SU-DHL-6 (cell line): ENCODE data around the gene DLG2.

Experiments
- H2AFZ ChIP-seq: fragments of 200-600 bp; sonication (generic); 2 replicates; pipeline ENCODE4 v1.6.1; 2014; ENCODE audit warnings: low read depth, mild to moderate bottlenecking, moderate library complexity, mixed read lengths, antibody characterized with exemption, low read length; ENCODE audit not compliant: severe bottlenecking
- H3F3A ChIP-seq: fragments of 200-600 bp; shearing (Covaris generic); 2 replicates; pipeline ENCODE4 v1.6.0; 2016; ENCODE audit warnings: antibody characterized with exemption, mild to moderate bottlenecking; ENCODE audit not compliant: insufficient read depth
- H3K27ac ChIP-seq: fragments of 200-600 bp; sonication (generic); 2 replicates; pipeline ENCODE4 v1.5.1; 2016; ENCODE audit warnings: low read depth, mild to moderate bottlenecking, low read length, moderate library complexity, mixed read lengths
- H3K27me3 ChIP-seq: fragments of 200-600 bp; sonication (generic), shearing (Covaris generic); 2 replicates; pipeline ENCODE4 v1.6.0; 2014; ENCODE audit warnings: mild to moderate bottlenecking, low read length
- H3K36me3 ChIP-seq: fragments of 200-600 bp; sonication (generic); 2 replicates; pipeline ENCODE4 v1.6.1; 2014; ENCODE audit warnings: mild to moderate bottlenecking, low read length, mixed read lengths
- H3K4me2 ChIP-seq: fragments of 300-600, 200-600 bp; shearing (Covaris generic), sonication (generic); 2 replicates; pipeline ENCODE4 v1.6.0; 2014; ENCODE audit warnings: low read length, low read depth, mild to moderate bottlenecking; ENCODE audit not compliant: poor library complexity, severe bottlenecking
- H3K4me3 ChIP-seq: fragments of 200-600 bp; sonication (generic); 2 replicates; pipeline ENCODE4 v1.5.1; 2014; ENCODE audit warnings: antibody characterized with exemption, low read length, mild to moderate bottlenecking, mixed read lengths; ENCODE audit not compliant: insufficient read depth, poor library complexity, severe bottlenecking
- H3K79me2 ChIP-seq: fragments of 200-600 bp; sonication (generic); 2 replicates; pipeline ENCODE4 v1.6.1; 2014; ENCODE audit warnings: mild to moderate bottlenecking, low read length, moderate library complexity; ENCODE audit not compliant: insufficient read depth
- H3K9ac ChIP-seq: fragments of 200-600 bp; sonication (generic); 2 replicates; pipeline ENCODE4 v1.7.0; 2014; ENCODE audit warnings: mild to moderate bottlenecking, low read length
- H3K9me2 ChIP-seq: fragments of 200-600 bp; sonication (generic); replicated peaks from 2 replicates; pipeline ENCODE4 v1.6.1; 2014; ENCODE audit warnings: low read length; ENCODE audit not compliant: insufficient read depth
- H3K9me3 ChIP-seq: fragments of 200-600 bp; sonication (generic); 2 replicates; pipeline ENCODE4 v1.6.1; 2014; ENCODE audit warnings: low read length, mixed read lengths; ENCODE audit not compliant: insufficient read depth
- H4K20me1 ChIP-seq: fragments of 200-600 bp; sonication (generic); 2 replicates; pipeline ENCODE4 v1.6.1; 2014; ENCODE audit warnings: low read depth, mild to moderate bottlenecking, antibody characterized with exemption, low read length, moderate library complexity, mixed read lengths
- EZH2phosphoT487 ChIP-seq: fragments of 200-600 bp; sonication (generic), shearing (Covaris generic); conservative IDR thresholded peaks from 2 replicates; pipeline ENCODE4 v1.6.1; 2018; ENCODE audit warnings: mild to moderate bottlenecking, antibody characterized with exemption, low read length, moderate library complexity, mixed read lengths
- TF ChIP-seq, protein P1 (sequence below): fragments of 200-600 bp; sonication (generic); IDR thresholded peaks from one replicate; pipeline ENCODE4 v1.5.1; 2017; ENCODE audit warnings: antibody characterized with exemption, mild to moderate bottlenecking, low read length, moderate library complexity; ENCODE audit not compliant: insufficient read depth, poor library complexity, severe bottlenecking

Gene DLG2

DNA sequence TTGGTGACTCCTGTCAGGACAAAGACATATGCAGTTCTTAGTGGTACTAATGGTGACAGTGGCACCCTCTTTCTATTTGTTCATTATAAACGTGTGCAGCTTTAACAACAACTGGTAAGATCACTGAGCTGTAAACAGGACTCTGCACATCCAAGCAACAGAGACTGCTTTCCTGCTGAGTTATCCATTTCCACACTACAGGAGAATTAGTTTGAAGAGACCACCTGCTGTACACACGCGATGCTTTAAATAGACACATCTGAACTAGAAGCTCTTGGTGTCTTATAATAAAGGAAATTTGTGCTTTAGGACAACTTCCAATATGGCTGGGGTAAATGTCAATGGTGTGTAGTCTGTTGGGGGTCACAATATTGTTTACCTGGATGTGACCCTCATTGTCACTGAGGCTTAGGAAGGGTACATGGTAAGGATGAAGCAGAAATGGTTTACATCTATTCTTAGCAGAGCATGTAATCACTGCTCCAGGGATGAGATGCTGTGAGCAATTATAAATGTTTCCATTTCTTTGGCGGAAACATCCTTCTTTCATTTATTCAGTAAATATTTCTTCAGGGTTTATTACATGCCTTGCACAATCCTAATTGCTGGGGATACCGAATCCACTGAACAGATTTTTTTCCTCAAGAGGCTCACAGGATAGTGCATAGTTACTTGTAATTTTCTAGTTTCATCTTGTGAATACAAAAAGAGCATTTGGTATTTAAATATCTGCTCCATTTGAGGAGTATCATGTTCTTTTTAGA is 1987.0 kb downstream of the DLG2 start:
- Histone ChIP-seq H3F3A (no peaks in the 10 kb centered on the region), H2AFZ (no peak overlapping the region), H3K27me3 (no peaks in the 10 kb centered on the region), H3K36me3 (no peaks in the 10 kb centered on the region), H3K9me2 (no peaks in the 10 kb centered on the region), H3K79me2 (no peaks in the 10 kb centered on the region), H3K27ac (no peak overlapping the region), H3K9me3 (no peaks in the 10 kb centered on the region), H4K20me1 (no peaks in the 10 kb centered on the region), H3K9ac (no peak overlapping the region), H3K4me2 (no peak overlapping the region), H3K4me3 (no peak overlapping the region)
- TF ChIP-seq, protein P1, sequence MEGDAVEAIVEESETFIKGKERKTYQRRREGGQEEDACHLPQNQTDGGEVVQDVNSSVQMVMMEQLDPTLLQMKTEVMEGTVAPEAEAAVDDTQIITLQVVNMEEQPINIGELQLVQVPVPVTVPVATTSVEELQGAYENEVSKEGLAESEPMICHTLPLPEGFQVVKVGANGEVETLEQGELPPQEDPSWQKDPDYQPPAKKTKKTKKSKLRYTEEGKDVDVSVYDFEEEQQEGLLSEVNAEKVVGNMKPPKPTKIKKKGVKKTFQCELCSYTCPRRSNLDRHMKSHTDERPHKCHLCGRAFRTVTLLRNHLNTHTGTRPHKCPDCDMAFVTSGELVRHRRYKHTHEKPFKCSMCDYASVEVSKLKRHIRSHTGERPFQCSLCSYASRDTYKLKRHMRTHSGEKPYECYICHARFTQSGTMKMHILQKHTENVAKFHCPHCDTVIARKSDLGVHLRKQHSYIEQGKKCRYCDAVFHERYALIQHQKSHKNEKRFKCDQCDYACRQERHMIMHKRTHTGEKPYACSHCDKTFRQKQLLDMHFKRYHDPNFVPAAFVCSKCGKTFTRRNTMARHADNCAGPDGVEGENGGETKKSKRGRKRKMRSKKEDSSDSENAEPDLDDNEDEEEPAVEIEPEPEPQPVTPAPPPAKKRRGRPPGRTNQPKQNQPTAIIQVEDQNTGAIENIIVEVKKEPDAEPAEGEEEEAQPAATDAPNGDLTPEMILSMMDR: no peak
- TF ChIP-seq EZH2phosphoT487: no peak

DNA sequence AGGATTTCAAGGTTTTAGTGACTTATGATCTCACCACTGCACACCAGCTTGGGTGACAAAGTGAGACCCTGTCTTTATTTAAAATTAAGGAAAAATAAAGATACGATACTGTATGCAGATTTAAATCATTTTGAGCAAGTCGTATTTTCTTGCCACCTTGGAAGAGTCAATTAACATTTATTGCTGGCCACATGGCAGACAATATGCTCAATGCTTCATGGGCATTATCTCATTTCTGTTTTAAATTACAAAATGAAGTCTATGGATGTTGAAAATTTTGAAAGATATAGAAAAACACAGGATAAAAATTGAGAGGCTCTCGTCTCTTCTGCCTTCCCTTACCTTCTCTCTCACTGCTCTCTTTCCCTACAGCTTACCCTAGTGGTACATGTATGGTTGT is 1992.0 kb downstream of the DLG2 start:
- Histone ChIP-seq H3K36me3 (no peaks in the 10 kb centered on the region), H3K4me2 (no peak overlapping the region), H3K9me2 (no peaks in the 10 kb centered on the region), H3F3A (no peaks in the 10 kb centered on the region), H3K9me3 (no peaks in the 10 kb centered on the region), H3K4me3 (no peak overlapping the region), H3K9ac (no peak overlapping the region), H2AFZ (no peak overlapping the region), H3K27ac (no peak overlapping the region), H3K79me2 (no peaks in the 10 kb centered on the region), H4K20me1 (no peaks in the 10 kb centered on the region), H3K27me3 (no peaks in the 10 kb centered on the region)
- TF ChIP-seq, protein P1: no peak
- TF ChIP-seq EZH2phosphoT487: no peak

DNA sequence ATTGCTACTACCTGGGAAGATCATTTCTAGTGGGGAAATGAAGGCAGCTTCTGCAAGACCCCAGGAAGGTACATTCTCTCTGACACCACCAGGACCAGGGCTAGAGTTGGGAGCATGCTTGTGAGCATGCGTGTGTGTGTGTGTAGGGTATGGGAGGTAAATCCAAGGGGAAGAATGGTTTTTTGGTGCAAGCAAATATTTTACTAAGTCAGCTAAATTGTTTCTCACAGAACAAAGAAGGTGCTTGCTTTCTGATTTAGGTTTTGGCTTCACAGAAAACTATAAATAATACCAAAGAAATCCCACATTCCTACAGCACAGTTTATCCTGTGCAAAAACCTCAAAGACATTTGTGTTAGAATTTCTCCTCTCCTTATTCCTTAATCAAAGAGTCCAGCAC is 1996.9 kb downstream of the DLG2 start:
- no peak overlapping the region for H3K27ac ChIP-seq

More for the DNA sequence above, 1996.9 kb downstream of the DLG2 start:
- no peak overlapping the region for H3K4me3 ChIP-seq
- H3K27me3 ChIP-seq: no peaks in the 10 kb centered on the region
- TF ChIP-seq, protein P1: no peak
- no peak for TF ChIP-seq EZH2phosphoT487
- no peaks in the 10 kb centered on the region for H3K79me2 ChIP-seq
- H3K36me3 ChIP-seq: no peaks in the 10 kb centered on the region
- no peaks in the 10 kb centered on the region for H4K20me1 ChIP-seq
- no peaks in the 10 kb centered on the region for H3K9me2 ChIP-seq
- no peak overlapping the region for H3K9ac ChIP-seq
- H3K9me3 ChIP-seq: no peaks in the 10 kb centered on the region
- no peaks in the 10 kb centered on the region for H3F3A ChIP-seq
- no peak overlapping the region for H3K4me2 ChIP-seq
- no peak overlapping the region for H2AFZ ChIP-seq
